Hepatocyte (in vitro differentiated cells): Measurements from ENCODE around the gene KLK5.

Experiments used
- CTCF ChIP-seq: fragments of 200-600 bp; sonication (generic); IDR thresholded peaks from 2 replicates; pipeline ENCODE4 v1.5.1; 2016; ENCODE audit warnings: antibody characterized with exemption, mild to moderate bottlenecking; ENCODE audit not compliant: poor library complexity
- EZH2 ChIP-seq: fragments of 200-600 bp; sonication (generic); IDR thresholded peaks from 2 replicates; pipeline ENCODE4 v1.6.1; 2016; ENCODE audit warnings: antibody characterized with exemption, mild to moderate bottlenecking, borderline replicate concordance
- EZH2phosphoT487 ChIP-seq: fragments of 200-600 bp; sonication (generic); IDR thresholded peaks from one replicate; pipeline ENCODE4 v1.6.1; 2018; ENCODE audit warnings: antibody characterized with exemption, mild to moderate bottlenecking, low read depth, moderate library complexity; ENCODE audit not compliant: unreplicated experiment, severe bottlenecking

- TF ChIP-seq CTCF (no peak), EZH2 (no peak), EZH2phosphoT487 (no peak)
Measured at GRCh38 chr19:50926144-50926543, 26.7 kb downstream of the KLK5 start.
